Liver (tissue), 9 donors: Measurements from ENCODE around the gene SIGLEC8. TPM values are rescaled to one million over a fixed set of nuclear protein-coding genes. Genes with fewer than 3 reads are reported as not detected.

ENCODE experiments used
- DNase-seq: peaks from one replicate; pipeline ENCODE4 v3.0.0-alpha.2; 2017; ENCODE audit warnings: low spot score
- H3K27ac ChIP-seq, 2 donors: one replicate each; pipeline ENCODE4 v1.7.0; 2013; ENCODE audit warnings: inconsistent platforms in 2 of 2, low read length in 2 of 2, control low read depth in 1 of 2, low read depth in 1 of 2, mild to moderate bottlenecking in 1 of 2
- H3K27me3 ChIP-seq, 4 donors: one replicate each; pipeline versions ENCODE4 v1.6.1 to v1.7.0; 2013; ENCODE audit warnings: low read length in 3 of 4, inconsistent platforms in 1 of 4, mild to moderate bottlenecking in 1 of 4, moderate library complexity in 1 of 4; ENCODE audit not compliant: control insufficient read depth in 4 of 4, insufficient read depth in 4 of 4
- H3K36me3 ChIP-seq, 4 donors: one replicate each; pipeline versions ENCODE4 v1.6.1 to v1.7.0; 2013; ENCODE audit warnings: low read length in 3 of 4, mild to moderate bottlenecking in 3 of 4, low read depth in 1 of 4, moderate library complexity in 1 of 4; ENCODE audit not compliant: control insufficient read depth in 4 of 4, insufficient read depth in 3 of 4
- H3K4me1 ChIP-seq, 4 donors: one replicate each; pipeline versions ENCODE4 v1.6.1 to v1.7.0; 2013; ENCODE audit warnings: low read length in 3 of 4, mild to moderate bottlenecking in 3 of 4, moderate library complexity in 1 of 4; ENCODE audit not compliant: control insufficient read depth in 4 of 4, insufficient read depth in 4 of 4
- H3K4me3 ChIP-seq, 3 donors: one replicate each; pipeline versions ENCODE4 v1.6.1 to v1.7.0; 2013; ENCODE audit warnings: low read length in 3 of 3, control low read depth in 1 of 3, low read depth in 1 of 3, mild to moderate bottlenecking in 1 of 3
- H3K9ac ChIP-seq, 2 donors: one replicate each; pipeline ENCODE4 v1.7.0; 2013; ENCODE audit warnings: low read length in 2 of 2, mild to moderate bottlenecking in 2 of 2, moderate library complexity in 2 of 2, control low read depth in 1 of 2, low read depth in 1 of 2
- H3K9me3 ChIP-seq, 4 donors: one replicate each; pipeline versions ENCODE4 v1.6.1 to v1.7.0; 2013; ENCODE audit warnings: low read length in 3 of 4; ENCODE audit not compliant: control insufficient read depth in 4 of 4
- EGR1 ChIP-seq, 2 donors: IDR thresholded peaks; 2 replicates each; pipeline ENCODE4 v1.6.1; 2016 to 2018; ENCODE audit warnings: antibody characterized with exemption in 2 of 2, low read depth in 2 of 2
- FOXA1 ChIP-seq: IDR thresholded peaks from 2 replicates; pipeline ENCODE4 v1.6.1; 2016; ENCODE audit warnings: antibody characterized with exemption
- FOXA2 ChIP-seq: IDR thresholded peaks from 2 replicates; pipeline ENCODE4 v1.6.1; 2016; ENCODE audit warnings: antibody characterized with exemption
- GABPA ChIP-seq, 2 donors: IDR thresholded peaks in 1 of 2; conservative IDR thresholded peaks in 1 of 2; 2 replicates each; pipeline ENCODE4 v1.6.1; 2016; ENCODE audit warnings: antibody characterized with exemption in 2 of 2, mild to moderate bottlenecking in 1 of 2, moderate library complexity in 1 of 2
- HNF4A ChIP-seq, 2 donors: conservative IDR thresholded peaks; 2 replicates each; pipeline ENCODE4 v1.6.1; 2016; ENCODE audit warnings: antibody characterized with exemption in 2 of 2, mild to moderate bottlenecking in 2 of 2
- HNF4G ChIP-seq: IDR thresholded peaks from 2 replicates; pipeline ENCODE4 v1.6.1; 2016; ENCODE audit warnings: antibody characterized with exemption
- JUND ChIP-seq, 2 donors: IDR thresholded peaks; 2 replicates each; pipeline ENCODE4 v1.6.1; 2016; ENCODE audit warnings: antibody characterized with exemption in 2 of 2
- NR2F2 ChIP-seq: IDR thresholded peaks from 2 replicates; pipeline ENCODE4 v1.6.1; 2016; ENCODE audit warnings: antibody characterized with exemption
- RAD21 ChIP-seq, 2 donors: IDR thresholded peaks; 2 replicates each; pipeline ENCODE4 v1.6.1; 2016; ENCODE audit warnings: antibody characterized with exemption in 2 of 2, mild to moderate bottlenecking in 2 of 2
- RXRA ChIP-seq, 2 donors: IDR thresholded peaks; 2 replicates each; pipeline ENCODE4 v1.6.1; 2017 to 2018; ENCODE audit warnings: antibody characterized with exemption in 2 of 2, mild to moderate bottlenecking in 1 of 2
- SP1 ChIP-seq: IDR thresholded peaks from 2 replicates; pipeline ENCODE4 v1.6.1; 2018; ENCODE audit warnings: antibody characterized with exemption, mild to moderate bottlenecking
- TAF1 ChIP-seq: conservative IDR thresholded peaks from 2 replicates; pipeline ENCODE4 v1.6.1; 2016; ENCODE audit warnings: antibody characterized with exemption, mild to moderate bottlenecking
- YY1 ChIP-seq: IDR thresholded peaks from 2 replicates; pipeline ENCODE4 v1.6.1; 2016; ENCODE audit warnings: antibody characterized with exemption, mild to moderate bottlenecking
- ZBTB33 ChIP-seq: IDR thresholded peaks from 2 replicates; pipeline ENCODE4 v1.6.1; 2016; ENCODE audit warnings: antibody characterized with exemption
- WGBS: extraction: QIAGEN DNeasy Blood & Tissue Kit; methylation state at CpG from one replicate; pipeline ENCODE4 v1.1.7; 2013; 5-methylcytosine and 5-hydroxymethylcytosine counted together
- polyA plus RNA-seq, 2 donors: library from polyadenylated mRNA; stranded (reverse) in 1 of 2; unstranded in 1 of 2; fragments of 200-250 nt in 1 of 2; fragments of >200 nt in 1 of 2; fragmentation: Nextera tagmentation in 1 of 2; extraction: Ambion mirVana in 1 of 2; gene quantifications; one replicate each; pipeline versions ENCODE4 v1.2.1 to v1.2.3, GENCODE V29; 2013 to 2015
- total RNA-seq, 2 donors: library from RNA; depleted of rRNA; stranded (reverse); fragments of >200 nt; gene quantifications; one replicate each; pipeline ENCODE4 v1.2.3, GENCODE V29; 2014
- TF ChIP-seq, protein P1 (sequence below): IDR thresholded peaks from 2 replicates; pipeline ENCODE4 v1.6.1; 2016; ENCODE audit warnings: antibody characterized with exemption
- TF ChIP-seq, protein P2 (sequence below): IDR thresholded peaks from 2 replicates; pipeline ENCODE4 v1.6.1; 2016; ENCODE audit warnings: antibody characterized with exemption
- TF ChIP-seq, protein P3 (sequence below): fragments of 150-350 bp; IDR thresholded peaks from 2 replicates; pipeline ENCODE4 v1.5.1; 2017; ENCODE audit warnings: improper control_type of control experiment, low read depth, low read length; ENCODE audit not compliant: missing input control
- TF ChIP-seq, protein P4 (sequence below): IDR thresholded peaks from 2 replicates; pipeline ENCODE4 v1.6.1; 2016; ENCODE audit warnings: antibody characterized with exemption, mild to moderate bottlenecking
- donor health status: healthy.
- donor health status: healthy.
- donor health status: healthy.
- donor health status: healthy.
- donor health status: healthy.

The SIGLEC8 gene
- total and polyA plus RNA-seq, 4 donors, result 0.09 to 2.3 (median 0.52) TPM

DNA sequence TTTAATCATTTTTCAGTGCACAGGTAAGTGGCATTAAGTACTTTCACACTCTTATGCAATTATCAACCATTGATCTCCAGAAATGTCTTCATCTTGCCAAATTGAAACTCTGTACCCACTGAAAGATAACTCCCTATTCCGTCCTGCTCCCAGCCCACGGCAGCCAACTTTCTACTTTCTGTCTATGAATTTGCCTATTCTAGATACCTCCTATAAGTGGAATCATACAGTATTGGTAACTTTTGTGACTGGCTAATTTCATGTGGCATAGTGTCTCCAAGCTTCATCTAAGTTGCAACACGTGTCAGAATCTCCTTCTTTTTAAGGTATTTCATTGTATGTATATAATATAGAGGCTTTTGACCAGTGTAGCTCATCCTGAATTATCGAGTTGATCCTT lies 14.4 kb upstream of the SIGLEC8 start:
- Histone ChIP-seq H3K9me3 (no peaks in the 10 kb centered on the region), H3K9ac (no peak overlapping the region), H3K27ac (no peak overlapping the region), H3K4me3 (no peak overlapping the region), H3K4me1 (no peaks in the 10 kb centered on the region), H3K36me3 (no peaks in the 10 kb centered on the region), H3K27me3 (no peaks in the 10 kb centered on the region)
- TF ChIP-seq SP1, result no peak
- no peak for TF ChIP-seq NR2F2
- no peak for TF ChIP-seq FOXA1
- TF ChIP-seq, protein P1, sequence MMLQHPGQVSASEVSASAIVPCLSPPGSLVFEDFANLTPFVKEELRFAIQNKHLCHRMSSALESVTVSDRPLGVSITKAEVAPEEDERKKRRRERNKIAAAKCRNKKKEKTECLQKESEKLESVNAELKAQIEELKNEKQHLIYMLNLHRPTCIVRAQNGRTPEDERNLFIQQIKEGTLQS, result no peak
- no peak for TF ChIP-seq TAF1
- TF ChIP-seq, protein P2, sequence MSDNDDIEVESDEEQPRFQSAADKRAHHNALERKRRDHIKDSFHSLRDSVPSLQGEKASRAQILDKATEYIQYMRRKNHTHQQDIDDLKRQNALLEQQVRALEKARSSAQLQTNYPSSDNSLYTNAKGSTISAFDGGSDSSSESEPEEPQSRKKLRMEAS, result no peak
- no peak for TF ChIP-seq RAD21 (IDR thresholded peaks at IDR 0.05)
- TF ChIP-seq RXRA (IDR thresholded peaks at IDR 0.05), result no peak
- TF ChIP-seq HNF4A (conservative IDR thresholded peaks at IDR 0.05), result no peak
- no peak for TF ChIP-seq HNF4G
- WGBS, result 14% methylated on average over 4 of the region's 4 CpGs
- DNase-seq, result no peak

DNA sequence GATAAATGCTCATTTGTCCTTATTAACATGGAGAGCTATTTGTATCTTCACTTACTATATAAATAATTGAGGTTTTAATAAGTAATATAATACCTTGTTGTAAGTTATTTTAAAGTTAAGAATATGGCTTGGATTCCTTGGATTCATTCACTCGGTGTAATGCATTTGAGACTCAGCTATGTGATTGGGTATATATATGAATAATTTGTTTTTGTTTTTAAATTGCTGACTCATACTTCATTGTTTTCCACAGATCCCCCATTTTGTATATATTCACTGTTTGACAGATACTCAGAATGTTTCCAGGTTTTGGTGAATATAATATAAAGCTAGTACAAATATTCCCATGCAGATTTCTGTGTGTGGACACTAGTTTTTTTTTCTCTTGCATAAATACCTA lies 13.3 kb upstream of the SIGLEC8 start:
- no peak for DNase-seq
- WGBS, result 74% methylated on average over 1 of the region's 1 CpG
- Histone ChIP-seq H3K27me3 (no peaks in the 10 kb centered on the region), H3K27ac (no peak overlapping the region), H3K36me3 (no peaks in the 10 kb centered on the region), H3K4me1 (no peaks in the 10 kb centered on the region), H3K9ac (no peak overlapping the region), H3K4me3 (no peak overlapping the region), H3K9me3 (no peaks in the 10 kb centered on the region)
- TF ChIP-seq TAF1 (no peak), HNF4A (conservative IDR thresholded peaks at IDR 0.05) (no peak)

DNA sequence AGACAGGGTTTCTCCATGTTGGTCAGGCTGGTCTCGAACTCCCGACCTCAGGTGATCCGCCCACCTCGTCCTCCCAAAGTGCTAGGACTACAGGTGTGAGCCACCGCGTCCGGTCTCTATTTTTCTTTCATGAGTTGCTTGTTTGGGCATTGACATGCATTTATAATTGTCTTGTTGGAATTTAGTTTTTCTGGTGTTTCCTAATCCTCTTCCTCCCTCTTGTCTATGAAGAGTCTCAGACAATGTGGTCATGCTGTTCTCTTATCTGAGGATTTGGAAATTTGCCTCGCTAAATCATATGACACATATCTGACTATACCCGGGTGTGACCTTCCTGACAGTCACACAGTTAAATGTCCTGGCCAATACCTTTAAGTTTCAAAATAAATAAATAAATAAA lies 12.7 kb upstream of the SIGLEC8 start:
- Histone ChIP-seq H3K27me3 (no peaks in the 10 kb centered on the region), H3K4me3 (no peak overlapping the region), H3K27ac (no peak overlapping the region), H3K9me3 (no peaks in the 10 kb centered on the region), H3K9ac (no peak overlapping the region), H3K36me3 (no peaks in the 10 kb centered on the region), H3K4me1 (no peaks in the 10 kb centered on the region)
- 70% methylated on average over 9 of the region's 9 CpGs for WGBS
- TF ChIP-seq, protein P3, sequence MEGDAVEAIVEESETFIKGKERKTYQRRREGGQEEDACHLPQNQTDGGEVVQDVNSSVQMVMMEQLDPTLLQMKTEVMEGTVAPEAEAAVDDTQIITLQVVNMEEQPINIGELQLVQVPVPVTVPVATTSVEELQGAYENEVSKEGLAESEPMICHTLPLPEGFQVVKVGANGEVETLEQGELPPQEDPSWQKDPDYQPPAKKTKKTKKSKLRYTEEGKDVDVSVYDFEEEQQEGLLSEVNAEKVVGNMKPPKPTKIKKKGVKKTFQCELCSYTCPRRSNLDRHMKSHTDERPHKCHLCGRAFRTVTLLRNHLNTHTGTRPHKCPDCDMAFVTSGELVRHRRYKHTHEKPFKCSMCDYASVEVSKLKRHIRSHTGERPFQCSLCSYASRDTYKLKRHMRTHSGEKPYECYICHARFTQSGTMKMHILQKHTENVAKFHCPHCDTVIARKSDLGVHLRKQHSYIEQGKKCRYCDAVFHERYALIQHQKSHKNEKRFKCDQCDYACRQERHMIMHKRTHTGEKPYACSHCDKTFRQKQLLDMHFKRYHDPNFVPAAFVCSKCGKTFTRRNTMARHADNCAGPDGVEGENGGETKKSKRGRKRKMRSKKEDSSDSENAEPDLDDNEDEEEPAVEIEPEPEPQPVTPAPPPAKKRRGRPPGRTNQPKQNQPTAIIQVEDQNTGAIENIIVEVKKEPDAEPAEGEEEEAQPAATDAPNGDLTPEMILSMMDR, result no peak
- TF ChIP-seq HNF4A (conservative IDR thresholded peaks at IDR 0.05), result no peak
- no peak for TF ChIP-seq RAD21 (IDR thresholded peaks at IDR 0.05)
- TF ChIP-seq HNF4G, result no peak
- no peak for TF ChIP-seq GABPA (IDR thresholded peaks at IDR 0.05 in 1 of 2, conservative IDR thresholded peaks at IDR 0.05 in 1 of 2)
- TF ChIP-seq, protein P4, sequence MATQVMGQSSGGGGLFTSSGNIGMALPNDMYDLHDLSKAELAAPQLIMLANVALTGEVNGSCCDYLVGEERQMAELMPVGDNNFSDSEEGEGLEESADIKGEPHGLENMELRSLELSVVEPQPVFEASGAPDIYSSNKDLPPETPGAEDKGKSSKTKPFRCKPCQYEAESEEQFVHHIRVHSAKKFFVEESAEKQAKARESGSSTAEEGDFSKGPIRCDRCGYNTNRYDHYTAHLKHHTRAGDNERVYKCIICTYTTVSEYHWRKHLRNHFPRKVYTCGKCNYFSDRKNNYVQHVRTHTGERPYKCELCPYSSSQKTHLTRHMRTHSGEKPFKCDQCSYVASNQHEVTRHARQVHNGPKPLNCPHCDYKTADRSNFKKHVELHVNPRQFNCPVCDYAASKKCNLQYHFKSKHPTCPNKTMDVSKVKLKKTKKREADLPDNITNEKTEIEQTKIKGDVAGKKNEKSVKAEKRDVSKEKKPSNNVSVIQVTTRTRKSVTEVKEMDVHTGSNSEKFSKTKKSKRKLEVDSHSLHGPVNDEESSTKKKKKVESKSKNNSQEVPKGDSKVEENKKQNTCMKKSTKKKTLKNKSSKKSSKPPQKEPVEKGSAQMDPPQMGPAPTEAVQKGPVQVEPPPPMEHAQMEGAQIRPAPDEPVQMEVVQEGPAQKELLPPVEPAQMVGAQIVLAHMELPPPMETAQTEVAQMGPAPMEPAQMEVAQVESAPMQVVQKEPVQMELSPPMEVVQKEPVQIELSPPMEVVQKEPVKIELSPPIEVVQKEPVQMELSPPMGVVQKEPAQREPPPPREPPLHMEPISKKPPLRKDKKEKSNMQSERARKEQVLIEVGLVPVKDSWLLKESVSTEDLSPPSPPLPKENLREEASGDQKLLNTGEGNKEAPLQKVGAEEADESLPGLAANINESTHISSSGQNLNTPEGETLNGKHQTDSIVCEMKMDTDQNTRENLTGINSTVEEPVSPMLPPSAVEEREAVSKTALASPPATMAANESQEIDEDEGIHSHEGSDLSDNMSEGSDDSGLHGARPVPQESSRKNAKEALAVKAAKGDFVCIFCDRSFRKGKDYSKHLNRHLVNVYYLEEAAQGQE, result no peak
- TF ChIP-seq, protein P1, result no peak
- TF ChIP-seq RXRA (IDR thresholded peaks at IDR 0.05), result no peak
- no peak for TF ChIP-seq FOXA2
- TF ChIP-seq SP1, result no peak
- TF ChIP-seq NR2F2, result no peak
- TF ChIP-seq TAF1, result no peak
- no peak for TF ChIP-seq FOXA1
- TF ChIP-seq YY1, result no peak
- no peak for TF ChIP-seq ZBTB33
- no peak for TF ChIP-seq JUND (IDR thresholded peaks at IDR 0.05)
- no peak for TF ChIP-seq EGR1 (IDR thresholded peaks at IDR 0.05; ENCODE audit: low read depth in 2 of 2)
- TF ChIP-seq, protein P2, result no peak
- DNase-seq, result no peak
